H1 (cell line): ENCODE measurements around the gene RPL21. TPM values are rescaled to one million over a fixed set of nuclear protein-coding genes. Genes with fewer than 3 reads are reported as not detected.
"Not testable (repeated sequence)": the region's sequence is repeated elsewhere in the genome, so short reads cannot be mapped to it uniquely, and the experiment has no call there.

Source experiments
- CTCF ChIA-PET: fragments of 300-600 bp; sonication (Branson Sonifier 250); formaldehyde crosslinking; loops from one replicate; lab custom pipeline; 2021; ENCODE audit not compliant: partially characterized antibody; lab: Charles Lee
- POLR2A ChIA-PET: fragments of 300-600 bp; sonication (Branson Sonifier 250); formaldehyde crosslinking; loops from one replicate; lab custom pipeline; 2021; ENCODE audit warnings: inconsistent platforms; ENCODE audit not compliant: partially characterized antibody; lab: Charles Lee
- DNase-seq, 2 experiments: peaks; one replicate each; pipeline versions ENCODE4 v3.0.0 to v3.0.0-alpha.2; 2010 to 2022; ENCODE audit warnings: low spot score in 2 of 2, low read depth in 1 of 2, mixed read lengths in 1 of 2
- FAIRE-seq: peaks from 2 replicates; lab custom pipeline; 2011; peaks lifted over from hg19 to GRCh38; lab: Jason Lieb, UNC
- H2AFZ ChIP-seq: 2 replicates; pipeline ENCODE4 v1.8.1; 2012; ENCODE audit warnings: low read length, inconsistent platforms
- H2AK5ac ChIP-seq: 2 replicates; pipeline ENCODE4 v1.6.1; 2013; ENCODE audit warnings: low read depth, low read length
- H2BK120ac ChIP-seq: replicated peaks from 2 replicates; pipeline ENCODE3; 2013; ENCODE audit warnings: low read depth, low read length, inconsistent platforms
- H2BK12ac ChIP-seq: 2 replicates; pipeline ENCODE4 v1.6.1; 2013; ENCODE audit warnings: low read depth, low read length
- H2BK15ac ChIP-seq: 2 replicates; pipeline ENCODE4 v1.6.1; 2013; ENCODE audit warnings: low read length
- H2BK20ac ChIP-seq: 2 replicates; pipeline ENCODE4 v1.6.1; 2013; ENCODE audit warnings: low read length
- H2BK5ac ChIP-seq: 2 replicates; pipeline ENCODE4 v1.6.1; 2013; ENCODE audit warnings: low read depth, low read length
- H3K14ac ChIP-seq: 2 replicates; pipeline ENCODE4 v1.6.1; 2013; ENCODE audit warnings: inconsistent platforms; ENCODE audit not compliant: insufficient read length
- H3K18ac ChIP-seq: 2 replicates; pipeline ENCODE4 v1.6.1; 2013; ENCODE audit warnings: low read length; ENCODE audit errors: extremely low read depth
- H3K23ac ChIP-seq: 2 replicates; pipeline ENCODE4 v1.6.1; 2013; ENCODE audit warnings: inconsistent platforms; ENCODE audit not compliant: insufficient read length
- H3K23me2 ChIP-seq: 2 replicates; pipeline ENCODE4 v1.6.1; 2013; ENCODE audit warnings: low read depth, low read length
- H3K27ac ChIP-seq: 2 replicates; pipeline ENCODE4 v1.6.1; 2011; ENCODE audit warnings: low read depth, low read length, inconsistent platforms
- H3K27me3 ChIP-seq, 4 experiments: replicated peaks in 1 of 4; 1 replicate in 1 of 4; 2 replicates in 3 of 4; pipeline versions ENCODE4 v1.6.1 to v1.8.1; 2011 to 2013; ENCODE audit warnings: low read length in 3 of 4, mild to moderate bottlenecking in 3 of 4, inconsistent platforms in 2 of 4, mixed read lengths in 2 of 4, moderate library complexity in 1 of 4; ENCODE audit not compliant: control insufficient read depth in 3 of 4, insufficient read depth in 3 of 4; ENCODE audit errors: extremely low read depth in 1 of 4
- H3K36me3 ChIP-seq, 4 experiments: 2 replicates each; pipeline versions ENCODE4 v1.6.1 to v1.8.1; 2011 to 2013; ENCODE audit warnings: mild to moderate bottlenecking in 4 of 4, low read length in 3 of 4, moderate library complexity in 2 of 4, control low read depth in 1 of 4, inconsistent platforms in 1 of 4; ENCODE audit not compliant: insufficient read depth in 4 of 4, control insufficient read depth in 2 of 4
- H3K4ac ChIP-seq: replicated peaks from 2 replicates; pipeline ENCODE3; 2013; ENCODE audit warnings: low read length, low read depth, mixed read lengths, inconsistent platforms; ENCODE audit not compliant: insufficient read length
- H3K4me1 ChIP-seq, 4 experiments: replicated peaks in 1 of 4; 1 replicate in 1 of 4; 2 replicates in 3 of 4; pipeline versions ENCODE4 v1.6.1 to v1.8.1; 2011 to 2013; ENCODE audit warnings: low read length in 3 of 4, inconsistent platforms in 2 of 4, mixed read lengths in 1 of 4; ENCODE audit not compliant: insufficient read depth in 4 of 4, control insufficient read depth in 3 of 4
- H3K4me2 ChIP-seq, 2 experiments: 2 replicates each; pipeline versions ENCODE4 v1.6.1 to v1.8.1; 2011 to 2013; ENCODE audit warnings: low read depth in 2 of 2, low read length in 2 of 2, control low read depth in 1 of 2, inconsistent platforms in 1 of 2, mild to moderate bottlenecking in 1 of 2; ENCODE audit not compliant: insufficient read depth in 1 of 2
- H3K4me3 ChIP-seq, 4 experiments: fragments of 200-600, 300-600 bp in 1 of 4; sonication (generic), shearing (Covaris generic), sonication (Bioruptor Twin) in 1 of 4; 2 replicates each; pipeline versions ENCODE4 v1.5.1 to v1.8.1; 2011 to 2016; ENCODE audit warnings: low read length in 4 of 4, low read depth in 3 of 4, control low read depth in 2 of 4, inconsistent platforms in 2 of 4, mild to moderate bottlenecking in 2 of 4, mixed read lengths in 1 of 4, moderate library complexity in 1 of 4; ENCODE audit not compliant: insufficient read depth in 2 of 4; ENCODE audit errors: extremely low read depth in 1 of 4
- H3K56ac ChIP-seq: replicated peaks from 2 replicates; pipeline ENCODE3; 2013; ENCODE audit warnings: low read depth, mild to moderate bottlenecking, mixed read lengths, low read length, inconsistent platforms; ENCODE audit not compliant: insufficient read length
- H3K79me1 ChIP-seq: 2 replicates; pipeline ENCODE4 v1.6.1; 2013; ENCODE audit warnings: low read depth, low read length, control low read depth
- H3K79me2 ChIP-seq, 2 experiments: 2 replicates each; pipeline versions ENCODE4 v1.6.1 to v1.8.1; 2012 to 2013; ENCODE audit warnings: low read length in 2 of 2, mild to moderate bottlenecking in 2 of 2, inconsistent platforms in 1 of 2; ENCODE audit not compliant: insufficient read depth in 2 of 2, control insufficient read depth in 1 of 2
- H3K9ac ChIP-seq, 4 experiments: replicated peaks in 1 of 4; 1 replicate in 1 of 4; 2 replicates in 3 of 4; pipeline versions ENCODE4 v1.6.1 to v1.8.1; 2011 to 2013; ENCODE audit warnings: low read depth in 3 of 4, low read length in 3 of 4, control low read depth in 2 of 4, mild to moderate bottlenecking in 2 of 4, moderate library complexity in 2 of 4, inconsistent platforms in 1 of 4; ENCODE audit errors: extremely low read depth in 1 of 4
- H3K9me3 ChIP-seq, 2 experiments: 2 replicates each; pipeline versions ENCODE4 v1.6.1 to v1.8.1; 2012 to 2013; ENCODE audit warnings: mild to moderate bottlenecking in 2 of 2, moderate library complexity in 2 of 2, control low read depth in 1 of 2, inconsistent platforms in 1 of 2, low read depth in 1 of 2, low read length in 1 of 2, mixed read lengths in 1 of 2; ENCODE audit not compliant: insufficient read depth in 2 of 2
- H4K20me1 ChIP-seq, 2 experiments: replicated peaks in 1 of 2; 2 replicates each; pipeline versions ENCODE3 to v1.8.1; 2011 to 2013; ENCODE audit warnings: inconsistent platforms in 2 of 2, low read length in 2 of 2, mild to moderate bottlenecking in 1 of 2; ENCODE audit not compliant: insufficient read depth in 2 of 2, control insufficient read depth in 1 of 2
- H4K5ac ChIP-seq: 2 replicates; pipeline ENCODE4 v1.6.1; 2013; ENCODE audit warnings: low read length, low read depth, mixed read lengths, inconsistent platforms; ENCODE audit not compliant: insufficient read length
- H4K8ac ChIP-seq: 2 replicates; pipeline ENCODE4 v1.8.0; 2013; ENCODE audit warnings: mild to moderate bottlenecking, moderate library complexity, low read length, inconsistent platforms; ENCODE audit not compliant: insufficient read depth; ENCODE audit errors: extremely low read depth
- H4K91ac ChIP-seq: replicated peaks from 2 replicates; pipeline ENCODE3; 2013; ENCODE audit warnings: low read length, mixed read lengths, inconsistent platforms; ENCODE audit not compliant: insufficient read length
- CBX8 ChIP-seq: fragments of 300-800, 300-1000 bp; sonication (generic); IDR thresholded peaks from 2 replicates; pipeline ENCODE4 v1.7.1; 2016; ENCODE audit warnings: low read depth, low read length, borderline replicate concordance
- HDAC2 ChIP-seq, 2 experiments: fragments of 300-600 bp in 1 of 2; sonication (generic) in 1 of 2; IDR thresholded peaks; 2 replicates each; pipeline ENCODE4 v1.6.1; 2011 to 2012; ENCODE audit warnings: low read depth in 2 of 2, low read length in 2 of 2, mild to moderate bottlenecking in 2 of 2, moderate library complexity in 2 of 2, borderline replicate concordance in 1 of 2, inconsistent platforms in 1 of 2
- SAP30 ChIP-seq: fragments of 300-600 bp; sonication (generic); IDR thresholded peaks from 2 replicates; pipeline ENCODE4 v1.7.1; 2012; ENCODE audit warnings: low read length, moderate library complexity, mild to moderate bottlenecking, inconsistent platforms; ENCODE audit not compliant: insufficient read depth, insufficient replicate concordance
- SIX5 ChIP-seq: IDR thresholded peaks from 2 replicates; pipeline ENCODE4 v1.6.1; 2011; ENCODE audit warnings: mild to moderate bottlenecking, low read depth, low read length
- SP1 ChIP-seq: IDR thresholded peaks from 2 replicates; pipeline ENCODE4 v1.6.1; 2011; ENCODE audit warnings: low read depth, low read length
- WGBS, 2 experiments: shearing (Covaris generic) in 1 of 2; methylation state at CpG; one replicate each; pipeline versions ENCODE4 v1.1.6 to v1.1.7; 2013 to 2015; ENCODE audit warnings: low lambda C conversion rate in 2 of 2, mixed read lengths in 2 of 2, inconsistent platforms in 1 of 2, low coverage in 1 of 2, missing lambda C conversion rate in 1 of 2; ENCODE audit not compliant: insufficient replicate concordance in 2 of 2, insufficient coverage in 1 of 2, insufficient read length in 1 of 2; ENCODE audit errors: extremely low coverage in 1 of 2, missing lambda C conversion rate in 1 of 2; 5-methylcytosine and 5-hydroxymethylcytosine counted together
- polyA plus RNA-seq, 7 experiments: library from polyadenylated mRNA; depleted of rRNA in 3 of 7; stranded (reverse) in 5 of 7; unstranded in 2 of 7; fragments of >200 nt in 5 of 7; fragments of 200-250 nt in 2 of 7; gene quantifications; 1 replicate in 5 of 7; 2 replicates in 1 of 7; 4 replicates in 1 of 7; pipeline versions ENCODE4 v1.2.1 to v1.2.3, GENCODE V29; 2011 to 2013; ENCODE audit warnings: missing spikeins in 2 of 7, mixed read lengths in 2 of 7
- total RNA-seq: library from RNA; stranded (reverse); fragmentation: NEBNext Ultra II Directional; extraction: Animal tissue kit (Norgen Biotek cat#: 25700); gene quantifications from 2 replicates; pipeline ENCODE4 v1.2.1, GENCODE V29; 2021

The RPL21 gene
- total and polyA plus RNA-seq, 2 of the 8 experiments (the other 6 are each of a cell fraction or from before 2014, with no cell fraction given): 624 to 1,283 TPM

- no peak for TF ChIP-seq CBX8
- no peak for TF ChIP-seq HDAC2 (IDR thresholded peaks at IDR 0.05; ENCODE audit: borderline replicate concordance in 1 of 2, low read depth in 2 of 2, low read length in 2 of 2)
- TF ChIP-seq SP1: no peak
- no peak for TF ChIP-seq SIX5
- no peak for TF ChIP-seq SAP30
Measured at GRCh38 chr13:27219611-27220010, 31.7 kb upstream of the RPL21 start (continued).

- H3K4me3 ChIP-seq, H3K4ac ChIP-seq, H4K20me1 ChIP-seq, H3K79me2 ChIP-seq, H2AK5ac ChIP-seq, H3K27me3 ChIP-seq, H3K4me2 ChIP-seq, H3K23ac ChIP-seq, H3K9ac ChIP-seq, H2BK15ac ChIP-seq, DNase-seq, H3K56ac ChIP-seq, H3K23me2 ChIP-seq, H2AFZ ChIP-seq, H3K79me1 ChIP-seq, H3K4me1 ChIP-seq, H4K5ac ChIP-seq, CTCF ChIA-PET, H2BK12ac ChIP-seq, H3K27ac ChIP-seq, H3K14ac ChIP-seq, H4K91ac ChIP-seq, H3K18ac ChIP-seq, H4K8ac ChIP-seq, FAIRE-seq, H3K9me3 ChIP-seq, H2BK20ac ChIP-seq, H3K36me3 ChIP-seq, H2BK5ac ChIP-seq, H2BK120ac ChIP-seq: not testable (repeated sequence)
- POLR2A ChIA-PET: interaction anchor here (1.2 kb wide), 1 partner anchor 35 kb away, joined by 3 read pairs; no protein-coding TSS in a partner anchor
- WGBS, 2 experiments: 87% methylated on average over 2 of the region's 2 CpGs; no CpG with 5 or more reads in 1 of the 2 experiments
Measured at GRCh38 chr13:27222100-27222499, 29.3 kb upstream of the RPL21 start.
